GM12878 (cell line): ENCODE data around the gene TMOD3. TPM values are rescaled to one million over a fixed set of nuclear protein-coding genes. Genes with fewer than 3 reads are reported as not detected.

Experiments used
- ATAC-seq: fragments of 200-7000 bp; cut with Tn5 transposase; 3 replicates; pipeline ENCODE4 v1.9.1; 2020; ENCODE audit warnings: mild to moderate bottlenecking, moderate library complexity
- BruUV-seq: library from RNA; stranded (reverse); fragments of 400-500 nt; replicated peaks from 2 replicates; lab custom pipeline; 2021; lab: Mats Ljungman, UMichigan
- CTCF ChIA-PET: fragments of 300-600 bp; sonication (Branson Sonifier 250); formaldehyde crosslinking; extraction: SDS; loops from one replicate; lab custom pipeline; 2021; ENCODE audit warnings: inconsistent platforms; lab: Yijun Ruan, JAX
- POLR2A ChIA-PET: fragments of 350-600 bp; formaldehyde crosslinking; extraction: SDS; loops from one replicate; lab custom pipeline; 2021; ENCODE audit warnings: inconsistent platforms; lab: Charles Lee
- RAD21 ChIA-PET: fragments of 300-600 bp; sonication (Branson Sonifier 250); formaldehyde crosslinking; loops from one replicate; lab custom pipeline; 2023; ENCODE audit warnings: antibody characterized with exemption; ENCODE audit not compliant: unreplicated experiment; lab: Charles Lee
- SMC1A ChIA-PET: fragments of 300-600 bp; sonication (Branson Sonifier 250); formaldehyde crosslinking; loops from one replicate; lab custom pipeline; 2023; ENCODE audit not compliant: unreplicated experiment, uncharacterized antibody; lab: Charles Lee
- DNase-seq: peaks from one replicate; pipeline ENCODE4 v3.0.0-alpha.2; 2011; ENCODE audit warnings: low read depth, low spot score
- FAIRE-seq: peaks from 3 replicates; lab custom pipeline; 2011; peaks lifted over from hg19 to GRCh38; lab: Jason Lieb, UNC
- H2AFZ ChIP-seq: 2 replicates; pipeline ENCODE4 v1.6.0; 2011; ENCODE audit warnings: low read depth, low read length, control low read depth; ENCODE audit not compliant: control insufficient read depth
- H3K27ac ChIP-seq: 2 replicates; pipeline ENCODE4 v1.5.1; 2011; ENCODE audit warnings: control low read depth; ENCODE audit not compliant: control insufficient read depth, insufficient read depth
- H3K27me3 ChIP-seq, 2 experiments: replicated peaks in 1 of 2; 2 replicates each; pipeline versions ENCODE4 v1.6.0 to v1.6.1; 2011; ENCODE audit warnings: low read length in 1 of 2; ENCODE audit not compliant: control insufficient read depth in 2 of 2, insufficient read depth in 2 of 2
- H3K36me3 ChIP-seq, 2 experiments: 2 replicates each; pipeline ENCODE4 v1.5.1; 2011; ENCODE audit warnings: low read length in 1 of 2; ENCODE audit not compliant: control insufficient read depth in 2 of 2, insufficient read depth in 2 of 2
- H3K4me1 ChIP-seq: 2 replicates; pipeline ENCODE4 v1.6.1; 2011; ENCODE audit warnings: mild to moderate bottlenecking, low read length, moderate library complexity, mixed read lengths; ENCODE audit not compliant: control insufficient read depth, insufficient read depth
- H3K4me2 ChIP-seq: 2 replicates; pipeline ENCODE4 v1.6.0; 2011; ENCODE audit warnings: control low read depth; ENCODE audit not compliant: control insufficient read depth, insufficient read depth
- H3K4me3 ChIP-seq: fragments of 200-600 bp; sonication (generic); 2 replicates; pipeline ENCODE4 v1.5.1; 2016
- H3K79me2 ChIP-seq: 2 replicates; pipeline ENCODE4 v1.6.0; 2011; ENCODE audit warnings: low read length; ENCODE audit not compliant: control insufficient read depth, insufficient read depth
- H3K9ac ChIP-seq: 2 replicates; pipeline ENCODE4 v1.8.0; 2011; ENCODE audit warnings: low read length, control low read depth, mixed read lengths; ENCODE audit not compliant: control insufficient read depth, insufficient read depth
- H3K9me3 ChIP-seq: replicated peaks from 3 replicates; pipeline ENCODE4 v1.5.1; 2011; ENCODE audit warnings: mild to moderate bottlenecking, low read length; ENCODE audit not compliant: control insufficient read depth, insufficient read depth
- H4K20me1 ChIP-seq: 2 replicates; pipeline ENCODE4 v1.6.0; 2011; ENCODE audit not compliant: control insufficient read depth, insufficient read depth
- ATF7 ChIP-seq: fragments of 450-650 bp; IDR thresholded peaks from 2 replicates; pipeline ENCODE4 v1.6.1; 2016; ENCODE audit warnings: low read depth, mild to moderate bottlenecking
- CEBPZ ChIP-seq: fragments of 150-350 bp; IDR thresholded peaks from 2 replicates; pipeline ENCODE4 v1.6.1; 2016; ENCODE audit warnings: low read depth, low read length
- KAT2A ChIP-seq: conservative IDR thresholded peaks from 2 replicates; pipeline ENCODE4 v1.6.1; 2011; ENCODE audit warnings: low read depth, low read length; ENCODE audit not compliant: control insufficient read depth
- KLF5 ChIP-seq: fragments of 450-650 bp; IDR thresholded peaks from 2 replicates; pipeline ENCODE4 v1.6.1; 2014; ENCODE audit warnings: mild to moderate bottlenecking; ENCODE audit not compliant: partially characterized antibody
- LARP7 ChIP-seq: fragments of 450-650 bp; IDR thresholded peaks from 2 replicates; pipeline ENCODE4 v1.6.1; 2017; ENCODE audit warnings: mild to moderate bottlenecking
- MYC ChIP-seq: IDR thresholded peaks from 2 replicates; pipeline ENCODE4 v1.6.1; 2011; ENCODE audit warnings: mild to moderate bottlenecking, low read length, moderate library complexity, inconsistent platforms; ENCODE audit not compliant: insufficient read depth, insufficient replicate concordance, insufficient read length, severe bottlenecking
- NFYA ChIP-seq: IDR thresholded peaks from 2 replicates; pipeline ENCODE4 v1.6.1; 2011; ENCODE audit warnings: low read depth, mild to moderate bottlenecking, low read length, improper control_type of control experiment, borderline replicate concordance
- PBX3 ChIP-seq: IDR thresholded peaks from 2 replicates; pipeline ENCODE4 v1.6.1; 2011; ENCODE audit warnings: mild to moderate bottlenecking, low read depth, low read length, moderate library complexity; ENCODE audit not compliant: insufficient replicate concordance
- ZNF274 ChIP-seq: IDR thresholded peaks from one replicate; pipeline ENCODE4 v1.8.0; 2011; ENCODE audit not compliant: insufficient read length, insufficient read depth
- ZNF592 ChIP-seq: fragments of 450-650 bp; IDR thresholded peaks from 2 replicates; pipeline ENCODE4 v1.6.1; 2017; ENCODE audit warnings: mild to moderate bottlenecking, moderate library complexity
- WGBS: methylation state at CpG from one replicate; pipeline ENCODE4 v1.1.6; 2016; ENCODE audit warnings: low lambda C conversion rate; ENCODE audit not compliant: insufficient replicate concordance, insufficient coverage; ENCODE audit errors: missing lambda C conversion rate; 5-methylcytosine and 5-hydroxymethylcytosine counted together
- in situ Hi-C: fragments of 300-500 bp; cut with MboI; formaldehyde crosslinking; loops from 9 replicates; pipeline ENCODE4 v1.14.3; 2018; ENCODE audit warnings: mixed read lengths
- intact Hi-C: fragments of 100-400 bp; cut with micrococcal nuclease; formaldehyde crosslinking; loops from one replicate; pipeline ENCODE4 v1.14.2; 2022; ENCODE audit not compliant: unreplicated experiment
- polyA plus RNA-seq, 11 experiments: library from polyadenylated mRNA; depleted of rRNA in 4 of 11; unstranded in 6 of 11; stranded (reverse) in 5 of 11; fragments of >200 nt; fragmentation: Nextera tagmentation in 4 of 11; fragmentation: Illumina TruSeq in 1 of 11; extraction: Ambion mirVana in 4 of 11; extraction: Trizol in 1 of 11; gene quantifications; 1 replicate in 1 of 11; 2 replicates in 10 of 11; pipeline versions ENCODE4 v1.2.1 to v1.2.3, GENCODE V29; 2011 to 2016; ENCODE audit warnings: inconsistent platforms in 2 of 11, missing spikeins in 2 of 11, low read depth in 1 of 11
- total RNA-seq, 4 experiments: library from RNA; depleted of rRNA in 3 of 4; stranded (reverse); fragments of >200 nt in 3 of 4; fragmentation: Illumina TruSeq in 1 of 4; extraction: Trizol in 1 of 4; gene quantifications; 2 replicates each; pipeline versions ENCODE4 v1.2.1 to v1.2.3, GENCODE V29; 2013 to 2021

TMOD3 gene
- total and polyA plus RNA-seq, 10 of the 15 experiments (the other 5 are each of a cell fraction or from before 2014, with no cell fraction given) = 5.2 to 39.4 (median 22.5) TPM

GRCh38 chr15:51866161-51866560, 36.7 kb downstream of the TMOD3 start:
- no peaks in the 10 kb centered on the region for H3K4me1 ChIP-seq
- H3K36me3 ChIP-seq = peaks cover 9 to 16% of the 10 kb centered on the region in 2 experiments
- ChIA-PET RAD21 (interaction anchor here (0.5 kb wide), 1 partner anchor 141 kb away, joined by 3 read pairs; no protein-coding TSS in a partner anchor), CTCF (interaction anchor here (0.6 to 1.0 kb wide), 2 partner anchors 216 to 351 kb away, joined by 3 read pairs; no protein-coding TSS in a partner anchor), SMC1A (interaction anchor here (1.0 to 1.2 kb wide), 3 partner anchors 14 to 90 kb away, joined by 3 read pairs; no protein-coding TSS in a partner anchor), POLR2A (no interaction called here)
- 89% methylated on average over 4 of the region's 4 CpGs for WGBS
- no peaks in the 10 kb centered on the region for H3K27me3 ChIP-seq
- DNase-seq = no peak
- no peak overlapping the region for H3K9ac ChIP-seq
- ATAC-seq = no peak
- TF ChIP-seq LARP7 (no peak), KAT2A (no peak), CEBPZ (no peak), MYC (no peak), KLF5 (no peak), PBX3 (no peak), ZNF274 (no peak), NFYA (no peak), ZNF592 (no peak), ATF7 (no peak)
- no peak for FAIRE-seq
- no peak overlapping the region for H3K4me2 ChIP-seq
- no peak overlapping the region for H3K27ac ChIP-seq
- no peaks in the 10 kb centered on the region for H4K20me1 ChIP-seq
- peaks cover under 1% of the 10 kb centered on the region for H3K79me2 ChIP-seq
- no peak overlapping the region for H2AFZ ChIP-seq
- in situ Hi-C loops = no loop called here
- no TSS peak for BruUV-seq
- no peak overlapping the region for H3K4me3 ChIP-seq
- H3K9me3 ChIP-seq = no peaks in the 10 kb centered on the region
- intact Hi-C loops = no loop called here
